ENCODE results near the gene FHOD3.

FHOD3 gene

DNA sequence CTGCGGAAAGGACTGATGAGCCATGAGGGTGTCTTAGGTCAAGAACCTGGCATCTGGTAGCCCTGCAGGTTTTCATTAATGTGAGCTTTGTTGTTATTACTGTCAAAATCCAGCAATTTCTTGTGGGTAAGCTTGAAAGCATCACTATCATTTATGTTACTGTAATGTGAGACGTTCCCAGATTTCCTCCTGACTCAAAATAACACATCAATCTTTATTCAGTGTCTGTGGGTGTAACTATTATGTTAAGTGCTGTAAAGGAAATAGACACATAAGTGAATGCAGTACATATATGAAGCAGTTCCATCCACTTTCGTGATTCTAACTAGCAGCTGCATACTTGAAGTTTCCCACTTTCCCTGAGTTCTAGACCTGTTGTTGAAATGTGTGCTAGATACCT lies 89.8 kb downstream of the FHOD3 start:
- DNase-seq: no peak

- no peak for DNase-seq
Measured at GRCh38 chr18:36388310-36388709, 90.8 kb downstream of the FHOD3 start.

GRCh38 chr18:36389027-36389426 lies 91.5 kb downstream of the FHOD3 start:
- no peak for DNase-seq

DNA sequence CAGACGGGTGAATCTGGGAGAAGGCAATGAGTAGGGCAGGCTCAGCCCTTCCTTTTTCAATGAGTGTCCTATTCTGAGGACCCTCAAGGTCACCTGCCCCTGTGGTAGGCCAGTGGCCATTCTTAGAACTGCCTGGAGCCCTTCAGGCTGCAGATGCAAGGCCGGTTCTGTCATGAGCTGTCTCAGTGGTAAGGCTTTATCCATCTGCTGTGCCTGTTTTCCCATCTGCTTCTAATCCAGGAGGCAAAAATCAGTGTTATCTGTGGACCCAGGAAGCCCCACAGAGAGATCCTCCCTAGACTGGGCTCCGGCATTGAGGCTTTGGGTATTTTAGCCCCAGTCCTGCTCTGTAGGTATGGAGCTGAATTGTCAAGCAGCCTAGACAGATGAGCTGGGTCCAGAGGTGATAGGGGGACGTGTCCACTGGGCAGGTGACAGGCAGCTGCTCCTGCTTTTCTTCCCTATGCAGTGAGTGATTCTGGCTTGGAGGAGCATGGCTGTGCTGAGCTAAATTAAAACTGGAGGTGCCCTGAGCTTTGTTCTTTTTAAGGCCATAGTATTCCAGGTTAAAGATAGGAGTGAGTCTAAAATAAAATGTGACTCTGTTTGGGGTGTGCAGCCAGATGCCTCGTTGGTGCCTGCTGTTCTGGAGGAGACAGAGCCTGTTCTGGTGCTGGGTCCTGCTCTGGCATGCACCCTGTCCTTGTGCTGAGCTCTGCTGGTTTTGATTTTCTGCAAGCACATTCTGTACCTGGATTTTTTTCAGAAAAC lies 92.5 kb downstream of the FHOD3 start:
- no peak for DNase-seq

DNA sequence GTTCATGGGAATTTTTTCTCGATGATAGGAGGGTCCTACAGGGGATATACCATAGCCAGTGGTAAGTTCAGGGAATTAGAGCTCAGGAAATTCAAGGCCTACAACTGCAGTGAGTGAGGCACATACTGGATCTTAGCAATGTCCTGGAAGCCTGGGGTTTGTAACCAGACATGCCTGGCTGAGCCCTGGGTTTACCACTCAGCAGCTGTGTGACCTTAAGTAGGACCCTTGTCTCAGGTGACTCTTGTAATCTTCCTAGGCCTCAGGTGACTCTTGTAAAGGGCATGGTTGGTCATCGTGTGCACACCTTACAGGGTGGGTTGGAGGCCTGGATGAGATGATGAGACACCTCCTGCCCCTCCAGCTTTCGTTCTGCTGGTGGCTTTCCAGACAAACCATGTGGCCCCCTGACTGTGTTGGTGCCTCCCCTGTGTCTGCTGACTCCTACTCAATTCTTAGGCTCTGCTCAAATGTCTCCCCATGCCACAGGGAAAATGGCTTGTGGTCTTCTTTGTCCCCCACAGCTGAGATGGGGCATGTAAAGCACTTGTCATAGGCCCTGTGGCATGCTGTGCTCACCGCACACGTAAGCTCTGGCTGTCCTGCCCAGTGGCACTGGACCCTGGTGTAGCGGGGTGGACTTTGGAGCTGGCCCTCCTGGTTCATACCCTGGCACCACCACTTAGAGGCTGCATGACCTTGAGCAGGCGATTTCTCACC lies 94.1 kb downstream of the FHOD3 start:
- no peak for DNase-seq

DNA sequence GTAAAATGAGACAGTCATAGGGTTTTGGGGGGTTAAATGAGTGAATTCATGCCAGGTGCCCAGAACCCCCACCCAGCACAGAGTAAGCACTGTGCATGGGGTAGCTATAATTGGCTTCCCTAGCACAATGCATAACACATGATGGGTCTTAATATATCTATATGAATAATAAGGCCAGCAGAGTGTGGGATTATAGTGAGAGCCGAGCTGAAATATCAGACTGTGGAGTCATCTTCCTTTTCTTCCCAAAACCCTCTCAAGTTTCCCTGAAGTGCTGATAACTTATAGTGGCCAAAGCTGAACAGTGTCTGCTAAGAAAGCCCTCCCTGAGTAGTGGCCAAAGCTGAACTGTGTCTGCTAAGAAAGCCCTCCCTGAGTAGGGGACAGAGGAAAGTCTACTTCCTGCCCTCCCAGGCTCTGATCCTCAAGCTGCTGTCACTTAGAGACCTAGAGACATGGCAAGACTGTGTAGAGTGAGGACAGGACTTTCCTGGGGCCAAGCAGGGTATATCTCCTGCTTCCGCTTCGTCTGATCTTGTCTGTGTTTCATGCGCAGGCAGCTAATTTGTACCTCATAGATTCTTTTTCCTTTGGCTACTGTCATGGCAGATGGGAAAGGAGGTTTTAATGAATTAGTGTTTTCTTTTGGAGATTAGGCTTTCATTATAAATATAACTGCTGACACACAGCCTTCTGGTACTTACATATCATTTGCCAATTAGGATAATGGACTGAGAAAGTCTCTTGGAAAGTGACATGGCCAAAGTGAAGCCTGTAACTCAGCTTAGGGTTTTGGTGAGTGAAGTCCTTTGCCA lies 94.9 kb downstream of the FHOD3 start:
- no peak for DNase-seq

GRCh38 chr18:36392979-36393287 lies 95.4 kb downstream of the FHOD3 start:
- no peak for DNase-seq

GRCh38 chr18:36394486-36394885 lies 97.0 kb downstream of the FHOD3 start:
- no peak for DNase-seq

GRCh38 chr18:36396190-36396589 lies 98.7 kb downstream of the FHOD3 start:
- DNase-seq: no peak

DNA sequence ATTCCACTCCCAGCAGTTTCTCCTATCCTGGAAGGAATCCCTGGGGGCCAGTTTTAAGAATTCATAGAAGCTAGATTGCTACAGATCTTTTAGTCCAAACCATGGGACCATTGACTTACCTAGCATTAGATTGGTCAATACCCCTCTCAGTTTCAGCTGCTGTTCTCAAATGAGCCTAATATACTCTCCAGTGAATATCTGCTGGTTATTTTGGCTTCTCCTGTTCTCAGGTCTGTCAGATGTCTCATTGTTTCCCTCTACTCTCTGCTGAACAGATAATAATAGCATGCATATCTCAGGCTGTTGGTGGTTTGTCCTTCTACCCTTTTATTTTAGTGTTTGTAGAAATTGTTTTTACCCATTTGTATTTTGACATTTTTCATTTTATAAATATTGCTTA lies 99.5 kb downstream of the FHOD3 start:
- DNase-seq: no peak

DNA sequence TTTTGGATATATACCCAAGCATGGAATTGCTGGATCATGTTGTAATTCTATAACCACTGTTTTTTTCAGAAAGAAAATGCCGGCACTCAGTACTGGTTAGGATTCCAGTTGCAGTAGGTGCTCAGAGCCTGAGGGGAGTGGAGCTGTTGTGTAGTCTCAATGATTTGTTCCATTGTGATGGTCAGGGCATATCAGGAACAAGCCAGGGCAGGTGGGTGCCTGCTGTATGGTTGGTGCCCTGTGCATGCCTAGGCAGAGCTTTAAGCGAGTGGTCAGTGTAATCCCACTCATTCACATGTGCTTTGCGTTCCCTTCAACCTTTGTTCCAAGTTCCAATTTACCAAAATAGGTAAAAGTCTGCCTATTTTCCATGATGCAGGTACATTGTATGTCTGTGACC lies 100.9 kb downstream of the FHOD3 start:
- DNase-seq: no peak

GRCh38 chr18:36399055-36399454 lies 101.5 kb downstream of the FHOD3 start:
- no peak for DNase-seq

DNA sequence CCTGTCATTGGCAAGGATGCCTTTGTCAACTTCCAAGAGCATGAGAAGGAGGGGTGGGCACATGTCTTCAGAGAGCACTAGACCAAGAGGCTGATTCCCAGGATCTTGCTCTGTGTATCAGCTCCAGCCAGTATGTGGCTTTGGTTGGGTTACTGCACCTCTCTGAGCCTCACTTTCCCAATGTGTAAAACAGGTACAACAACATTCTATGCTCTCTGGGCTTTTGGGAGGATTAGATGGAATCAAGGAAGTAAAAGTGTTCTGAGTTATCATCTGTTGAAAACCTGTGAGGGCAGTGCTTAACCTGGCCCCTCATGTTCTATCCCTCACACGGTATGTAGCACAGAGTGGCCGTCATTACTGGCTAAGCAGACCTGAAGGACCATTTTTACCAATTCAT lies 103.9 kb downstream of the FHOD3 start:
- no peak for DNase-seq

DNA sequence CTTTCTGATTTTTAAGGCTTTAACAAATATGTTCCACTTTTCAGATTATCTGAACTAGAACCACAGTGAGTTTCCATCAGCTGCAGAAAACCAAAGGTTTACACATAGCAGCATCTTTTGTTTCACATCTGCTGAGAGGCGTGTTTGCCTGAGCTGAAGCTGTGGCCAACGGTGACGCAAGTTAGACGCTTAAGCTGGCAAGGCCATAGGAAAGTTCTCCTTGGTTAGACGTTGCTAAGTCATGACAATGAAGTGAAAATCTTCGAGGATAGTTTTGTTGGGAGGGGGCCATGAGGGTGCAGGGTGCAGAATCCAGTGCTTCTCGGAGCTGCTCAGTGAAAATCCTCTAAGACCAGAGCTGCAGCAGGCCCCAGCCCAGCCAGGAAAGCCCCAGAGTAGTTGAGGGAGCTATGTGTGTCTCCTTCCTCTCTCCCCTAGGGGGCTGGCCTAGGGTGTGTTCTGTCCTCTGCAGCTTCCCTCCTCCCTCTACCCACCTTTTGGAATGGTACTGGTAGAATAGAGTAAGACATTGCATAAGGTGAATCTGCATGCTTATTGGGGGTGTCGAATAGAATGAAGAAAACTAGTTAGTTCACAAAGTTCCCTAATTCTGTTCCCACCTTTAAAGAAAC lies 105.4 kb downstream of the FHOD3 start:
- DNase-seq: no peak

DNA sequence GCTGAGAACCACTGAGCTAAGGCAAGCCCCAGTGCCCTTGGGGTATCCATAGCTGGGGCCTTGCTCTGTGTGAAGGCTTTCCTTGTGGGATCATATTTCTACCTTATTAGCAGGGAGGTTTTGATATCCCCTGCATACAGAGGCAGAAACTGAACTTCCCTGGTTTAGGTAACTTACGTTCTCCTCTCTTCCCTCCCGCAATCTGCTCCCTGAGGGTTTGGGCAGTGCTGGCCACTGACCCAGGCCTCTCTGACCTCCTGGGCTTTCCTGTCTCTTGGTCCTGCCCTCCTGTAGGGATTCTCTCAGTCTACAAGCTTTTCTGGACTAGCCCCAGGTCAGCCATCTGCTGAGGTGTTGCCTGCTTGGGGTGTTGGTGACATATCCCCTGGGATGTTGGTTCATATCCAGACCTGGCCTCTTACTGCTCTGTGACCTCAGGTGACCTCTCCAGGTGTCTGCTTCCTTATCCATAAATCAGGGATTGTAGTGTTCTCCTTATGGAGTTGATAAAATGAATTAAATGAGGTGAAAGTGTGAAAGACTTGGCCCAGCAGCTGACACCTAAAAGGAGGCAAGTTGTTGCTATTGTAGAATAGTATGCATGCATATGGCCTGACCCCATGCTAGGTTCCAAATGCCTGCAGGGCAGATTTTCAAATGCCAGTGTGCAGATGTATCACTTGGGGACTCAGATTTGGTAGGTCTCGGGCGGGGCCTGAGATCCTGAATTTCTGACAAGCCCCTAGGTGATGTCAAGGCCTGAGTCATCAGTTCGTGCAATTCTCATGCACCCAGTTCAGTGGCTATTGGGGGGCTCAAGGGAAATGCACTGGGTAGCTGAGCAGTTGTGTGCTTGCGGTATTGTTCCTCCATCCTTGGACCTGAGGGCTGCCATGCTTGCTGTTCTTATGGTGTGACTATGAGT lies 106.6 kb downstream of the FHOD3 start:
- DNase-seq: no peak

- no peak for DNase-seq
Measured at GRCh38 chr18:36405611-36406010, 108.1 kb downstream of the FHOD3 start.

- no peak for DNase-seq
Measured at GRCh38 chr18:36406805-36407204, 109.3 kb downstream of the FHOD3 start.

- no peak for DNase-seq
Measured at GRCh38 chr18:36408606-36409005, 111.1 kb downstream of the FHOD3 start.

GRCh38 chr18:36409779-36410178 lies 112.3 kb downstream of the FHOD3 start:
- DNase-seq: no peak

GRCh38 chr18:36410346-36410745 lies 112.8 kb downstream of the FHOD3 start:
- no peak for DNase-seq

- no peak for DNase-seq
Measured at GRCh38 chr18:36411745-36412168, 114.2 kb downstream of the FHOD3 start.

GRCh38 chr18:36412778-36413177 lies 115.3 kb downstream of the FHOD3 start:
- DNase-seq: no peak

All from activated naive CD4-positive, alpha-beta T cell (primary cell).